Measurements from ENCODE around the gene COPB1. TPM values are rescaled to one million over a fixed set of nuclear protein-coding genes. Genes with fewer than 3 reads are reported as not detected.

COPB1 gene
- total RNA-seq, 1 experiment from 2014 or later: 94.6 TPM

- no peaks in the 10 kb centered on the region for H3K27me3 ChIP-seq (replicated peaks; ENCODE audit: insufficient read depth, low read depth, low read length, poor library complexity)
- intact Hi-C loops (cut with micrococcal nuclease; ENCODE audit: unreplicated experiment): no loop called here
- no peaks in the 10 kb centered on the region for H3K36me3 ChIP-seq (ENCODE audit: insufficient read depth, low read length, poor library complexity, severe bottlenecking)
- DNase-seq (ENCODE audit: low spot score): peak; percentile 9
- no TSS peak for BruUV-seq (replicated peaks)
- H3K4me3 ChIP-seq (ENCODE audit: low read depth, low read length, poor library complexity, severe bottlenecking): no peak overlapping the region
- ChIA-PET CTCF (no interaction called here), POLR2A (ENCODE audit: low non-redundant PET) (no interaction called here)
- peaks cover 6% of the 10 kb centered on the region for H3K4me1 ChIP-seq (ENCODE audit: insufficient read depth, low read length, poor library complexity, severe bottlenecking)
- H3K9me3 ChIP-seq (ENCODE audit: low read depth, low read length, poor library complexity, severe bottlenecking): no peaks in the 10 kb centered on the region
- H3K27ac ChIP-seq (ENCODE audit: low read depth, low read length, poor library complexity, severe bottlenecking): no peak overlapping the region
- TF ChIP-seq CTCF (conservative IDR thresholded peaks at IDR 0.05; ENCODE audit: low read depth, low read length) (no peak), EZH2 (IDR thresholded peaks at IDR 0.05; ENCODE audit: borderline replicate concordance, low read depth, low read length, poor library complexity, severe bottlenecking) (no peak)
These were observed 56.0 kb downstream of the COPB1 start for GRCh38 chr11:14443638-14444037.

GRCh38 chr11:14435717-14436512 is 63.7 kb downstream of the COPB1 start:
- ChIA-PET CTCF (no interaction called here), POLR2A (ENCODE audit: low non-redundant PET) (no interaction called here)
- Histone ChIP-seq H3K4me3 (ENCODE audit: low read depth, low read length, poor library complexity, severe bottlenecking) (no peak overlapping the region), H3K9me3 (ENCODE audit: low read depth, low read length, poor library complexity, severe bottlenecking) (no peaks in the 10 kb centered on the region), H3K27ac (ENCODE audit: low read depth, low read length, poor library complexity, severe bottlenecking) (no peak overlapping the region), H3K4me1 (ENCODE audit: insufficient read depth, low read length, poor library complexity, severe bottlenecking) (no peaks in the 10 kb centered on the region), H3K36me3 (ENCODE audit: insufficient read depth, low read length, poor library complexity, severe bottlenecking) (no peaks in the 10 kb centered on the region), H3K27me3 (replicated peaks; ENCODE audit: insufficient read depth, low read depth, low read length, poor library complexity) (no peaks in the 10 kb centered on the region)
- intact Hi-C loops (cut with micrococcal nuclease; ENCODE audit: unreplicated experiment): no loop called here
- no peak for TF ChIP-seq EZH2 (IDR thresholded peaks at IDR 0.05; ENCODE audit: borderline replicate concordance, low read depth, low read length, poor library complexity, severe bottlenecking)
- no peak for TF ChIP-seq CTCF (conservative IDR thresholded peaks at IDR 0.05; ENCODE audit: low read depth, low read length)
- no TSS peak for BruUV-seq (replicated peaks)
- DNase-seq (ENCODE audit: low spot score): no peak

- BruUV-seq (replicated peaks): no TSS peak
- DNase-seq (ENCODE audit: low spot score): no peak
- intact Hi-C loops (cut with micrococcal nuclease; ENCODE audit: unreplicated experiment): no loop called here
- H3K27ac ChIP-seq (ENCODE audit: low read depth, low read length, poor library complexity, severe bottlenecking): no peak overlapping the region
- no peaks in the 10 kb centered on the region for H3K36me3 ChIP-seq (ENCODE audit: insufficient read depth, low read length, poor library complexity, severe bottlenecking)
- H3K27me3 ChIP-seq (replicated peaks; ENCODE audit: insufficient read depth, low read depth, low read length, poor library complexity): no peaks in the 10 kb centered on the region
- CTCF ChIA-PET: no interaction called here
- peaks cover 14% of the 10 kb centered on the region for H3K4me1 ChIP-seq (ENCODE audit: insufficient read depth, low read length, poor library complexity, severe bottlenecking)
- POLR2A ChIA-PET (ENCODE audit: low non-redundant PET): no interaction called here
- no peaks in the 10 kb centered on the region for H3K9me3 ChIP-seq (ENCODE audit: low read depth, low read length, poor library complexity, severe bottlenecking)
- TF ChIP-seq CTCF (conservative IDR thresholded peaks at IDR 0.05; ENCODE audit: low read depth, low read length): no peak
- TF ChIP-seq EZH2 (IDR thresholded peaks at IDR 0.05; ENCODE audit: borderline replicate concordance, low read depth, low read length, poor library complexity, severe bottlenecking): no peak
- no peak overlapping the region for H3K4me3 ChIP-seq (ENCODE audit: low read depth, low read length, poor library complexity, severe bottlenecking)
These were observed 74.0 kb downstream of the COPB1 start for GRCh38 chr11:14425621-14426020.
